ENCODE data around the gene VSIG8. TPM values are rescaled to one million over a fixed set of nuclear protein-coding genes. Genes with fewer than 3 reads are reported as not detected.

VSIG8 gene
- total and polyA plus RNA-seq, 9 of the 15 experiments (the other 6 are each of a cell fraction or from before 2014, with no cell fraction given): not detected

DNA sequence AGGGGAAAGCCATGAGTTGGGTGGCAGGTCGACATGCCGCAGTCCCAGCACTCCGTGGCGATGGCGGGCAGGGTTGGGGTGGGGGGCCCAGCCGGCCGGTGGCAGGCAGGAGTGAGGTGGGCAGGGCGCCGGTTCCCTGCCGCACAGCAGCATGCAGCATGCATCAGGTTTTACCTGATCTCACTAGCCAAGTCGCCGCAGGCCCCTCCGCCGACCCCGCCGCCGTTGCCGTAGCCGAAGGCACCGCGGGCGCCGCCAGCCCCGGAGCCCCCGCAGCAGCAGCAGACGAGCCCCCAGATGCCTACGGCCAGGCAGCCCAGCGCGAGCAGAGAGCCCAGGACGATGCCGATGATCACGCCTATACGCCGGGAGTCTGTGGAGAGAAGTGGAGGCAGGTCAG lies 6.7 kb downstream of the VSIG8 start (continued):
- TF ChIP-seq, protein P1, sequence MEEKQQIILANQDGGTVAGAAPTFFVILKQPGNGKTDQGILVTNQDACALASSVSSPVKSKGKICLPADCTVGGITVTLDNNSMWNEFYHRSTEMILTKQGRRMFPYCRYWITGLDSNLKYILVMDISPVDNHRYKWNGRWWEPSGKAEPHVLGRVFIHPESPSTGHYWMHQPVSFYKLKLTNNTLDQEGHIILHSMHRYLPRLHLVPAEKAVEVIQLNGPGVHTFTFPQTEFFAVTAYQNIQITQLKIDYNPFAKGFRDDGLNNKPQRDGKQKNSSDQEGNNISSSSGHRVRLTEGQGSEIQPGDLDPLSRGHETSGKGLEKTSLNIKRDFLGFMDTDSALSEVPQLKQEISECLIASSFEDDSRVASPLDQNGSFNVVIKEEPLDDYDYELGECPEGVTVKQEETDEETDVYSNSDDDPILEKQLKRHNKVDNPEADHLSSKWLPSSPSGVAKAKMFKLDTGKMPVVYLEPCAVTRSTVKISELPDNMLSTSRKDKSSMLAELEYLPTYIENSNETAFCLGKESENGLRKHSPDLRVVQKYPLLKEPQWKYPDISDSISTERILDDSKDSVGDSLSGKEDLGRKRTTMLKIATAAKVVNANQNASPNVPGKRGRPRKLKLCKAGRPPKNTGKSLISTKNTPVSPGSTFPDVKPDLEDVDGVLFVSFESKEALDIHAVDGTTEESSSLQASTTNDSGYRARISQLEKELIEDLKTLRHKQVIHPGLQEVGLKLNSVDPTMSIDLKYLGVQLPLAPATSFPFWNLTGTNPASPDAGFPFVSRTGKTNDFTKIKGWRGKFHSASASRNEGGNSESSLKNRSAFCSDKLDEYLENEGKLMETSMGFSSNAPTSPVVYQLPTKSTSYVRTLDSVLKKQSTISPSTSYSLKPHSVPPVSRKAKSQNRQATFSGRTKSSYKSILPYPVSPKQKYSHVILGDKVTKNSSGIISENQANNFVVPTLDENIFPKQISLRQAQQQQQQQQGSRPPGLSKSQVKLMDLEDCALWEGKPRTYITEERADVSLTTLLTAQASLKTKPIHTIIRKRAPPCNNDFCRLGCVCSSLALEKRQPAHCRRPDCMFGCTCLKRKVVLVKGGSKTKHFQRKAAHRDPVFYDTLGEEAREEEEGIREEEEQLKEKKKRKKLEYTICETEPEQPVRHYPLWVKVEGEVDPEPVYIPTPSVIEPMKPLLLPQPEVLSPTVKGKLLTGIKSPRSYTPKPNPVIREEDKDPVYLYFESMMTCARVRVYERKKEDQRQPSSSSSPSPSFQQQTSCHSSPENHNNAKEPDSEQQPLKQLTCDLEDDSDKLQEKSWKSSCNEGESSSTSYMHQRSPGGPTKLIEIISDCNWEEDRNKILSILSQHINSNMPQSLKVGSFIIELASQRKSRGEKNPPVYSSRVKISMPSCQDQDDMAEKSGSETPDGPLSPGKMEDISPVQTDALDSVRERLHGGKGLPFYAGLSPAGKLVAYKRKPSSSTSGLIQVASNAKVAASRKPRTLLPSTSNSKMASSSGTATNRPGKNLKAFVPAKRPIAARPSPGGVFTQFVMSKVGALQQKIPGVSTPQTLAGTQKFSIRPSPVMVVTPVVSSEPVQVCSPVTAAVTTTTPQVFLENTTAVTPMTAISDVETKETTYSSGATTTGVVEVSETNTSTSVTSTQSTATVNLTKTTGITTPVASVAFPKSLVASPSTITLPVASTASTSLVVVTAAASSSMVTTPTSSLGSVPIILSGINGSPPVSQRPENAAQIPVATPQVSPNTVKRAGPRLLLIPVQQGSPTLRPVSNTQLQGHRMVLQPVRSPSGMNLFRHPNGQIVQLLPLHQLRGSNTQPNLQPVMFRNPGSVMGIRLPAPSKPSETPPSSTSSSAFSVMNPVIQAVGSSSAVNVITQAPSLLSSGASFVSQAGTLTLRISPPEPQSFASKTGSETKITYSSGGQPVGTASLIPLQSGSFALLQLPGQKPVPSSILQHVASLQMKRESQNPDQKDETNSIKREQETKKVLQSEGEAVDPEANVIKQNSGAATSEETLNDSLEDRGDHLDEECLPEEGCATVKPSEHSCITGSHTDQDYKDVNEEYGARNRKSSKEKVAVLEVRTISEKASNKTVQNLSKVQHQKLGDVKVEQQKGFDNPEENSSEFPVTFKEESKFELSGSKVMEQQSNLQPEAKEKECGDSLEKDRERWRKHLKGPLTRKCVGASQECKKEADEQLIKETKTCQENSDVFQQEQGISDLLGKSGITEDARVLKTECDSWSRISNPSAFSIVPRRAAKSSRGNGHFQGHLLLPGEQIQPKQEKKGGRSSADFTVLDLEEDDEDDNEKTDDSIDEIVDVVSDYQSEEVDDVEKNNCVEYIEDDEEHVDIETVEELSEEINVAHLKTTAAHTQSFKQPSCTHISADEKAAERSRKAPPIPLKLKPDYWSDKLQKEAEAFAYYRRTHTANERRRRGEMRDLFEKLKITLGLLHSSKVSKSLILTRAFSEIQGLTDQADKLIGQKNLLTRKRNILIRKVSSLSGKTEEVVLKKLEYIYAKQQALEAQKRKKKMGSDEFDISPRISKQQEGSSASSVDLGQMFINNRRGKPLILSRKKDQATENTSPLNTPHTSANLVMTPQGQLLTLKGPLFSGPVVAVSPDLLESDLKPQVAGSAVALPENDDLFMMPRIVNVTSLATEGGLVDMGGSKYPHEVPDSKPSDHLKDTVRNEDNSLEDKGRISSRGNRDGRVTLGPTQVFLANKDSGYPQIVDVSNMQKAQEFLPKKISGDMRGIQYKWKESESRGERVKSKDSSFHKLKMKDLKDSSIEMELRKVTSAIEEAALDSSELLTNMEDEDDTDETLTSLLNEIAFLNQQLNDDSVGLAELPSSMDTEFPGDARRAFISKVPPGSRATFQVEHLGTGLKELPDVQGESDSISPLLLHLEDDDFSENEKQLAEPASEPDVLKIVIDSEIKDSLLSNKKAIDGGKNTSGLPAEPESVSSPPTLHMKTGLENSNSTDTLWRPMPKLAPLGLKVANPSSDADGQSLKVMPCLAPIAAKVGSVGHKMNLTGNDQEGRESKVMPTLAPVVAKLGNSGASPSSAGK (IDR thresholded peaks at IDR 0.05): no peak
- TF ChIP-seq NKRF (IDR thresholded peaks at IDR 0.05; ENCODE audit: borderline replicate concordance): no peak
- no peak for TF ChIP-seq CEBPB (tag; IDR thresholded peaks at IDR 0.05)

All from K562 (cell line).